NCI-H82 (cell line): ENCODE measurements around the gene EHD1.

Source experiments
- DNase-seq: peaks from one replicate; lab custom pipeline; 2025; lab: John Stamatoyannopoulos, UW

The EHD1 gene

DNA sequence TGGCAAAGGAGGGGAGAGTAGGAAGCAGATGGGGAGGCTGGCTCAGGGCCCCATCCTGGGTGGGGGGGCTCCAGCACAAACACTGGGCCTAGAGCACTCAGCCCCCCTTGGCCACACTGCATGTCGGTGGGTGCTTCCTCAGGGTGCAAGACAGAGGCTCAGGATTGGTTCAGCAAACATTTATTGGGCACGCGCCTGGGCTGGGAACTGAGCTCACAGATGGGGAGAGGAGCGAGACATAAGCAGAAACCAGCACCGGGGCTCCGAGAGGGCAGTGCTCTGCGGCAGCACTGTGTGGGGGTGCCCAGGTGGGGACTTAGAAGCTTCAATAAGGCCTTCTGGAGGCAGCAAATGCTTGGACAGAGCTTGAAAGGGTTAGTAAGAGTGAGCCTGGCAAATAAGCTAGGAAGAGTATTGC is 12.1 kb upstream of the EHD1 start:
- DNase-seq: no peak

DNA sequence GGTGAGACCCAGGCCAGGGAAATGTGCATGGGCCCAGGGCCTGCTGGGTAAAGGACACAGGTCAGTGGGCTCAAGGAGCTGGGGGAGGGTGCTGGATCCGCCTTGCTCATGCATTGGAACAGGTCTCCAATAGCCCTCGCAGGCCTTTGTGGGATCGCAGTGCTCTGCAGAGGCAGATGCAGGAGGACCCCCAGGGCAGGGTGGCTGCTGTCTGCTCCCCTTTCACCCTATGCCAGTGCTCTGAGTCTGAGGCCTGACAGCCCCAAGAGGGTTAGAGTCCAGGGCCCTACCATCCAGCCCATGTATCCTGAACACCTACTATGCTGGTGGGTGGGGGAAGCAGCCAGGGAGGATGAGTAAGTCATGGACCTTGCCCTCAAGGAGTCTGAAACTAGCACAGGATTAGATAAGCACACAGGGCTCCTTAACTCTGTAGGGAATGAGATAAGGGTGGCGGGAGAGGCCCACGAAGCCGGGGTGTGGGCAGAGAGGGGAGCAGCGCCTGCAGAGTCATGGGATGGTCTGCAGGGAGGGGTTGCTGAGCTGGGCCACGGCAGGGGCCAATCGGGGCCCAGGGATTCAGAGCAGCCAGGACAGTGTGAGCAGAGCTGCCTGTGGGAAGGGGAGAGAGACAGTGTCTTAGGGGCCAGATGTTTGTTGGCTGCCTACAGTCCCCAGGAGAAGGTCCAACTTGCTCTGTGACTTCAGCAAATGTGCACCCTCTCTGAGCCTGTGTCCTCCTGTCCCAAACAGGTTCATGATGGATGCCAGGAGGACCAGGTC is 10.5 kb upstream of the EHD1 start:
- no peak for DNase-seq

DNA sequence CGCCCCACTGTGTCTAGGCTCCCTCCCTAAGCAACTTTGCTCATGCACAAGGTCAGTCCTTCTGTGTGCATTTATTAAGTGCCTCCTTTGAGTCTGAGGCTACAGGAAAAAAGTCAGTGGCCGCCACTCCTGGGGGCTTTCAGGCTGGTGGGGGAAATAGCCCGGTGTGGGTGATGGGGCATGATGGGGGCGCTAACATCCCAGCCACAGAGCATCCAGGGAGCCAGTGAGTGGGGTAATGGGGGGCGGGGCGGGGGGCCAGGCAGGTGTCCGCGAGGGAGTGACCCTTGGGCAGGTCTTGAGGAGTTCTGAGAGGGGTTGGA is 9.9 kb upstream of the EHD1 start:
- no peak for DNase-seq

DNA sequence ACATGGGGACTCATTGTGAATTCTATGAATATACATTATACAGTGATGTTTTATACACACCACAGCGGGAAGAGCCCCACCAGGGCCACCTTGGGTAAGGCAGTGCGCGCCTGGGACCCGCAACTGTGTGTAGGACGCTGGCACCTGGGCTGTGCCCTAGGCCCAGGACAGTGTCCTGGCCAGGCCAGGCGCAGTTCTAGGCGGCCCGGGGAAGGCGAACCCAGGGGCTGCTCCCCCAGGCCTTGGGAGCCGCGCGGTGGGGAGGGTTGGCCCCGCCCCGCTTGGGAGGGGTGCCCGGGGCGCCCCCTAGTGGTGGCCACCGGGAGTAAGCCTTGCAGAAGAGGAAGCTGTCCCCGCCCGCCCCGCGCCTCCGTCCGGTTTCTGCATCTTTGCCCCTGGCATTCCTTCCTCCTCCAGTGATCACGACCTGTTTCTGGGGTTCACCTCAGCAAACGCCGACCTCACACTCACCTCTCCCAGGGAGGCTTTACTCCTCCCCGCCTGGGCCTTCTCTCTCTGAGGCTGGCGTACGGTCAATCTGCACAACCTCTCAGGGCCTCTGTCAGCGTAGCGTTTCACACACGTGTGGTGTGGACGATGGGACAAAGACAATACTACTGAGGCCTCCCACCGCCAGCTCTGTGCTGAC is 9.5 kb upstream of the EHD1 start:
- peak; percentile 76 for DNase-seq

DNA sequence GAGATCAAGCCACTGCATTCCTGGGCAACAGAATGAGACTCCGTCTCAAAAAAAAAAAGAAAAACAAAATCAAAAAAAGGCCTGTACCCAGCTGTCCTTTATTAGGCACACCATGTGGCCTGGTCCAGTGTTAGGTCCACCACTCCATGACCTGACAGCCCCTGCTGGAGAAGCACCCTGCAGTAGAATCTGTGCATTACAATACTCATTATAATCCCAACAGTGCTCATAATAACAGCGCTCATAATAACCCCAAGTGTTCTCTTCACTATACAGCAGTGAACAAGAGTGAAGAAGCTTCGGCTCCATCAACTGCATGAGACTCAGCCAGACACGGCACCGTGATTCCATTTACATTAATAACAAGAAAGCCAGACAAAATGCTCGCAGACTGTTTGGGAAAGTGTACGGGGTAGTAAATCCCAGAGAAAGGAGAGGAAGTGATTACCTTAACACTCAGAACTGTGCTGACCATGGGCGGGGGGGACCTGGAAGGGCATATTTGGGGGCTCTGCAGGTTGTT is 8.9 kb upstream of the EHD1 start:
- no peak for DNase-seq

DNA sequence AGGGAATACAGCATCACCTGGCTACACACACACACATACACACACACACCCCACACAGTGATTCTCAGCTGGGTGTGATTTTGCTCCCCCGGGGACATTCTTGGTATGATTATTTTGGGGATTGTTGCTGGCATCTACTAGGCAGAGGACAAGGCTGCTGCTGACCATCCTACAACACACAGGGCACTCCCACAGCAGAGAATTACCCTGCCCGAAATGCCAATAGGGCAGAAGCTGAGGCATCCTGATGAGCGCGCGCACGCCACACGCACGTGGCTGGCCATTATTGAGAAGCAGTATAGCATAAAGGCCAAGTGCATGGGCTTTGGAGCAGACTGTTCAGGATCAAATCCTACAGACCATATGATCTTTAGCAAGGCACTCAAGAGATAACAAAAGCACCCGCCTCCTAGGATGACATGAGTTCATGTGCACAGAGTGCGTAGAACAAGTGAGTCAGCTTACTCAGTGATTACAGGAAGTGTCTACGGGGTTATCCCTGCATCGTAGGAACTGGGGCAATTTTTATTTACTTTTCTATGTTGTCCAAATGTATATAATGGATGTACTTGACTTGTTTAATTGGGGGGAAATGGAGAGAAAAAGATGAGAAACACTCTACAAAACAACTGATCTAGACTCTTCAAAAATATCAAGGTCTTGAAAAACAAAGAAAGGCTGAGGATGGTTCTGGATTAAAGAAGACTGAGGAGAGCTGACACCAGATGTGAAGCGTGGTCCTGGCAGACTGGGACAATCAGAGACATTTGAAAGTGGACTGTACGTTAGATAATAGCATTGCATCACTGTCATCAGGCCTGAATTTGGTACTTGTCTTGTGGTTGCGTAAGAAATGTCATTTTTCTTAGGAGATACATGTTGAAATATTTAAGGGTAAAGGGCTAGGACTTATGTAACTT is 7.2 kb upstream of the EHD1 start:
- DNase-seq: no peak

DNA sequence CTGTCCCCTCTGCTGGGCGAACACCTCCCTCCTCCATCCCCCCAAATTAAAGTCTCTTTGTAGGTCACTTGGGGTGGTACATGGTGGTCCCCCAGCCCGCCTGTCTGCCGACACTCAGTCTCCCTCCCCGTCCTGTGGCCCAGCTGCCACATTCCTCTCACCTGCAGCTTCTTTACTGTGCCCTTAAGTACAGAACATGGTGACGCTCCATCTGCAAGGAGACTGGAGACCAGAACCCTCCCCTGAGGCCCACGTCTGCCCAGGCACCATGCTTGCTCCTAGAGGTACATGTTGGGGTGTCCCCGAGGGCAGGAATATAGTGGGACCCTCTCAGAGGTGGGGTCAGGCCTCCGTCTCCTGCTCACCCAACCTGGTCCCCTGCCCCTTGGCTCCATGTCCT is 5.6 kb upstream of the EHD1 start:
- DNase-seq: no peak

DNA sequence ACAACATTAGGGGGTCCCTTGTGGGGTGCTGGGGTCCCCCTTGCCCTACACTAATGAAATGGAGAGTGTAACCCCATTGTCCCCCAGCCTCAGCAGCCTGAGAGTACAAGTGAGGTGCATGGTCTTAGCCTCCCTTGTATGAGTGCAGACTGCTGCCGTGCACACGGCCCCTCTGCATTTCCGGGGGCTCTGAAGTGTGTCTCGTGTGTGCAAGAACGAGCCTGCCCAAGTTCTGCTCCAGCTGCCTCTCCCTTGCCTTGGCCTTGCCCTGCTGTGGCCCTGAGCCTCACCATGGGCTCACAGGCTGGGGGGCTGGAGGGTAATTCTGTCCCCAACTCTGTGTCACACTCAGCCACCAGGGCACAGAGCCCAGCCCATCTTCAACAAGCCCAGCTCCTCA is 5.2 kb upstream of the EHD1 start:
- no peak for DNase-seq

DNA sequence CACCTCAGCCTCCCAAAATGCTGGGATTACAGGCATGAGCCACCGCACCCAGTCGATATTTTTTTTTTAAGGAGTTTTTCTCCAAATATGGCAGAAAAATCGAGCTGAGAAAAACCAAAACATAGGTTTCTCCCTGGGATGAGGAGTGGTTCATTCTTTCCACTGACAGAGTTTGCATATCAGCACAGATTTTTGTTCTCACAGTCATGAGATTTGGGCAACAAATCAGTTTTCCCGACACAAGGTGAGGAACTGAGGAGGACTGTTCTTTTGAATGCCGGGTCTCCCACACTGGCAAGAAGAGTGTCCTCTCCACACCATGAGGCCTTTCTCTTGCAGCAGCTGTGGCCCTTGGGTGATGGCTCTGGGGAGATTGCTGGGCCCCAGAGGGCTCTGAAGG is 3.8 kb upstream of the EHD1 start:
- no peak for DNase-seq

DNA sequence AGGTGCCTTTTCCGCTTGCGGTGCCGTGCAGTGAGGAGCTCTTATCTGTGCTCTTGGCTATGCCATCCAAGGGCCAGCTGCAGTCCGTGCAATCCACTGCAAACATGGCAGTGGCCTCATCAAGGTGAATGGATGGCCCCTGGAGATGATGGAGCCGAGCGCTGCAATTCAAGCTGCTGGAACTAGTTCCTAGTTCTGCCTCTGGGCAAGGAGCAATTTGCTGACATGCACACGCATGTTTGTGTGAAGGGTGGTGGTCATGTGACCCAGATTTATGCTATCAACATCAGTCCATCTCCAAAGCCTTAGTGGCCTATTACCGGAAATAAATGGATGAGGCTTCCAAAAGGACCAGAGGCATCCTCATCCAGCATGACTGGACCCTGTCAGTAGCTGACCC is 3.1 kb upstream of the EHD1 start:
- DNase-seq: no peak

DNA sequence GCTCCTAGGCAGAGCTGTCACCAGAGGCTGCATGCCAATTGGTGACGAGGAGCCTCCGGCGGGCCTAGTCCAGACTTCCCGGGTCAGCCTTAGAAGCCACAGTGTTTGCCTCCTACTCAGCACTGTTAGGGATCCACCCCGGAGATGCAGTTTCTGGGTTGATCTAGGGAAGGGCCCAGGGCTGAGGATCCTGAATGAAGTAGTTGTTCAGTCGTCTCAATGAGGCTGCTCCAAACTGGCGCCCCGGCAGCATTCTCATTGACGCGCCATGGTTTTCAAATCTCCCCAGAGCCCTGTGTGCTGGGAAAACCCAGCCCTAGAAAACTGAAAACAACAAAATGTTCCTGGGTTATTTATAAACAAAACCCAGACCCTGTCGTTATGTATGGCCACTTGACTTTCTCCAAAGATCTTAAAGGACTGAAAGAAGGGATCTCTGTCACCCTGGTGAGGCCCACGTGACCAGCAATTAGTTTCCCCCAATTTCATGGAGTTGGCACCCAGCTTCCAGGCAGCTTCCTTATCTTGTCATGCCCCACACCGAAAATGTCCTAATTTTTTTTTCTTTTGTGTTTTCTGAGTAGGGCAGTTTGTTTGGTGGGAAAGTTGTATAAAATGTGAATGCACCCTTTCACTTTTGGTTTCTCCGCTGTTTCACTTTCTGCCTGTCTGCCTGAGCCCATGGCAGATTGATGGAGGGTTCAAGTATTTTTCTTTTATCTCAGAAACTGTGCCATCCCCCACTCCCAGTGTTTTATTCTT is 2.0 kb upstream of the EHD1 start:
- DNase-seq: no peak

DNA sequence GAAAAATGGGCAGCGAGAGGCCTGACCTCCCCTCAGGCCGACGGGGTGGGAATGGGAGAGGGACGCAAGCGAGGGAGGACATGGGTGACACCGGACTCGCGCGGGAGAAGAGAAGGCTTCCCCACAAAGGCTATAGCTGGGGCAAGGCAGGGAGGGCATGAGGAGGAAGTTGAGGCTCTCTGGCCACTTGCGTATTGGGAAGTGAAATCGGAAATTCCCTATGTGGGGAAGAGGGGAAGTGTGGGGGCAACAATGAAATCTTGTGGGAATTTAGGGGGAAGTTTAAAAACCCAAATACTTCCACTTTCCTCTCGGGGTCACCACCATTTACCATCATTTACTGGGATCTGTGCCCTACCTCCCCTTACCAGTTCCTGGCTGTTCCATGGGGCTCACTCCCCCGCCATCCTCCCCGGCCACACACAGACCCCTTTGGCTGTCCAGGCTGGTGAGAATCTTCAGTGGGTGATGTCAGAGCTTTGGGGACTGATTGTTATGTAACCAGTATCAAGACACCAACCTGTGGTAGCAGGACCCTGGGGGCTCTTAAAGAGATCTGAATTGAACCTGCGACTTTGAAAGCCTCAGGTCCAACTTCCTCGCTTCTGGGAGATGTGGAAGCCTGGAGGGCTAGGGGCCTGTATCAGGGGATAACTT is 951 bp upstream of the EHD1 start:
- no peak for DNase-seq

DNA sequence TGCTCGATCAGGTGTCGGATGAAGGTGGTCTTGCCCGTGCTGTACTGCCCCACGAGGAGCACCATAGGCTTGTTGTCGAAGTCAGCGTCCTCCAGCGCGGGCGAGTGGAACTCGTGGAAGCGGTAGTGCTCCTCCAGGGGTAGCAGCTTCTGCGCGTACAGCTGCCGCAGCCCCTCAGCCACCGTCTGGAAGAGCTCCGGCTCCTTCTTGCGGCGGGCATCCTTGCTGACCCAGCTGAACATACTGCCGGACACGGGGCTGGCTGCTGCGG is 263 bp downstream of the EHD1 start:
- no peak for DNase-seq

DNA sequence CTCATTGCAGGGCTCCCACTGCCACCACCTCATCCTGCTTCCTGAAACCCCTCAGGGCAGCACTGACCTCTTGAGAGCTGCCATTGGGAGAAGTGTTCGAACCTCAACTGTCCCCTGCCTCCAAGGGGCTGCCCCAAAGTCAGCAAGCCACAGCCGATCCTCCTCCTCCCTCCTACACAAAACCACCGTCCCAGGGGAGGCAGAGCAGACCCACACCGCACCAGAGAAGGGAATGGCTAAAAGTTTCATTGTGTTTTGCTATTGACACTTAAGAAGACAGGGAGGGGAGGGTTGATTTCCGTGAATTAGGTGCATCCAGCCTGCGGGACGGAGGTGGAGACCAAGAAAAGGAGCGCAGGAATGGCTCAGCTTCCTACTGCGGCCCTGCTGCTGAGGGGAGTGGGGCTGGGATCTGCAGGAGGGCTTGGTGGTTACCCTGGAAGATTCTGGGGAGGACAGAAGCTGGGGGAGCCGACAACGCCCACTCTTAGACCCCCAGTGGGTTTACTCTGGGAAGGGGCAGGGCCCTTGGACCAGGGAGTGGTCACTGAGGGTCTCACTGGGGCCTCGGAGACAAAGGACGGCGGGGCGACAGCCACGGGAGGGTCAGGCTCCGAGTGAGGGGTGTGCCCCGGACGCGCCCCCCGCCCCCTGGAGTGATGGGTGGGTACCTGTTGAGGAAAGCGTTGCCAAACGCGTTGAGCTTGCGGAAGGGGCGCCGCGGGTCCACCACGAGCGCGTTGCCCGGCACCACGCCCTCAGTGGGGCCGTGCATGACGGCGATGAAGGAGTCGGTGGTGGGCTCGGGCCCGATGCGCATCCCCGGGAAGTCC is 815 bp downstream of the EHD1 start:
- DNase-seq: no peak

DNA sequence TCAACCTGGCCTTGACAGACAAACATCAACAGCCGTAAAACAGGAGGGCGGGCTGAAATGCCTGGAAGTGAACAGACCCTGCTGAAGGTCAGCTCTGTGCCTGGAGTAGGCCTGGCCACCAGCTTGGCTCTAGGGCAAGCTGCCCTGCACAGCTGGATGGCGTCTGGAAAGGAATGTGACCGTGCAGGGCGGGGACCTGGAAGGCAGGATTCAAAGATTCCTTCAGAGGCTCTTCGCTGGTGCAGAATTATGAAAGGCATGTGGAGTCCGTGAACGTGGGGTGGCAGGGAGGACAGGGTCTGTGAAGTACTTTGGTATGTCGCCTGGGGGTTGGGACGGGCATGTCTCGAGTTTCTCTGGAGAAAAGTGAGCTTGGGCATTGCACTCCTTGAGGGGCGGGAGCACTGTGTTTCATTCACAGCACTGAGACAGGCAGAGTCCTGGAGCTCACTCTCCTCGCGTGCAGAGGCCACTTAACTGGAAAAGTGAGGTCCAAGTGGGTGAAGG is 1.5 kb downstream of the EHD1 start:
- DNase-seq: no peak

DNA sequence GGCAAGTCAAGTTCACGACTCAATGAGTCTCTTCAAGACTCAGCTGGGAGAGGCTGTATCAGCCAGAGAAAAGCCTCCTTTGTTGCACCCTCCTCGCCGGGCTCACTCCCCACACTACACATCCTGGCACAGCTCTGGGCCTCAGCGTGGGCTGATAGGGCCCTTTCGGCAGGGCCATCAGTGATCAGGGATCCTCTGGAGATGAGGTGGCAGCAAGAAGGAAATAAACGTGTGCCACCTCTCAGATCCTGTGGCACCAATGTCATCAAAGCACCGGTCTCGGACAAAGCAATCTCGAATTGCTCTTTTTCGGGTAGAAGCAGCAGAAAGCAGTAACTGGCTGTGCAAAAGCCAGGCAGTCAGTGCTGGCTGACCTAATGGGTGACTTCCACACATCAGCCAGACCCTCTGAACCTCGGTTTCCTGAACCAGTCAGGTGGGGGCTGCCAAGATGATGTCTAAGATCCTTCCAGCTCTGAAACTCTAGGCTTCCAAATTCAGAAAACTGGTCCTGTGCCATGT is 2.1 kb downstream of the EHD1 start:
- DNase-seq: no peak

DNA sequence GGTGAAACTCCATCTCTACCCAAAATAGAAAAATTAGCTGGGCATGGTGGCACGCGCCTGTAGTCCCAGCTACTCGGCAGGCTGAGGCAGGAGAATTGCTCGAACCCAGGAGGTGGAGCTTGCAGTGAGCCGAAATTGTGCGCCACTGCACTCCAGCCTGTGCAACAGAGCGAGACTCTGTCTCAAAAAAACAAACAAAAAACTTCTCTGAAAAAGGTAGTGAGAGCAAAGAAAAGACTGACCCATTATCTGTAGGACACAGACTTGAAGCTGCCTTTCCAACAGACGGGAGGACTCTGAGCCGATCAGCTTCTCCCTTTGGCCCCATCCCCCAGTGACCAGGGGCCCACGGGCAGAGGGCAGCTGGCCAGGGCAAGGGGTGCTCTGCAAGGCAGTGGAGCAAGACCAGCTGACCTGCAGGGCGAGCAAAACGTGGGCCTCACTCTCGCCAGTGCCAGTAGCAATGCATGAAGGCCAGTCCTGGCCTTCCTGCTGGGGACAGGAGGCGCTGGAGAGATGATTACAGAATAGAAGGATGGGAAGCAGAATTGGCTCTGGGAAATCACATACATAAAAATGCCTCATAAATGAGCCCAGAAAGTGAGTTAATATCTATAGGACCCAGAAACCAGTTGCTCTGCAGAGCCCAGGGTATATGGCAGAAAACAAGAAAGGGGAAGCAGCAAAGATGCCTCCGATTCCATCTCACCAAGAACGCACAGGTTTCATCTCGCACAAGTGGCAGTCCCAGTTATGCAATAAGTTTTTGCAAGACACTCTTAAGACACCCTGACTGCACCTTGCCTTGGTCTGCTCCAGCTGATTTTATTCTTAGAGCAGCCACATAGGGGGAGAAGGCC is 2.8 kb downstream of the EHD1 start:
- no peak for DNase-seq

DNA sequence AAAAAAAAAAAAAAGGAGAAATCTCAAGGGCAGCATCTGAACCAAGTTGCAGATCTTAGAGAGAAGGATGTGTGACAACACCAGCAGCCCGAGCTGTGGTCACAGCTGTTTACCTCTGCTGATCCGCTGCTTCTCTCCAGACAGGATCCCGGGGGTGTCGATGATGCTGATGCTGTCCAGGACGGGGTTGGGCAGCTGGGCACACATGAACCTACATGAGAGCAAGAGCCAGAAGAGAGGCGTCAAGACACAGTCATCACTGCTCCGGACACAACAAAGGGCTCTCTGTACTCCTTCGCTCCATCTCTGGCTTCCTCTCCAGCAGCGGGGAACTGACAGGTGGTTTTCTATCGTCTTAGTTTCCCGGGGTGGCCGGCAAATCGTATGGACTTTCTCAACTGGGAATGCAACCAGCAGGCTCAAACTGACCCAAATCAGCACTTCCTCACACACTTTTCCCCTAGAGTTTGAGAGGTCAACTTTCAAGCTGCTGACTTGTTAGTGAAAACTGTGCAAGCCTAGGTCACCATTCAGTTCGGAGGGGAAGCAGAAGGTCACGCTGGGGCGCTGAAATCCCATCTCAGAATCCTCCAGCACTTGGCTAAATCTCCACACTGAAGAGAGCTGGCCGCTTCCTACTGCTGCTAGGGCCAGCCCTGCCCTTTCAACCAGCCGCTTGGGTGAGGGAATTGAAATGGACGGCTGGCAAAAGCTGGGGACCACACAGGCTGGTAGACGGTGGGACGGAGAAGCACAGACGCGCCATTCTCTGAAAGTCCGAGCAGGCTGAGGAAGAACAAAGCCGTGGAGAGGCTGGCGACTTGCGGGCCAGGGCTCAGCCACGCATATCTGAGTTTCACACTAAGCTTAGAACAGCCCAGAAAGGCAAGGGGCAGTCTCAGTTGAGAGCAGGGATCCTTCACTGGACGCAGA is 3.8 kb downstream of the EHD1 start:
- DNase-seq: no peak
